Measurements from ENCODE around the gene TFG.

The TFG gene

GRCh38 chr3:100796556-100796955 lies 87.3 kb downstream of the TFG start:
- FAIRE-seq (no peak), DNase-seq (ENCODE audit: insufficient read length, low spot score) (no peak)

GRCh38 chr3:100798012-100798411 lies 88.7 kb downstream of the TFG start:
- DNase-seq (ENCODE audit: insufficient read length, low spot score) (no peak), FAIRE-seq (no peak)

More at GRCh38 chr3:100796556-100796955, 87.3 kb downstream of the TFG start:
- TF ChIP-seq CTCF (IDR thresholded peaks at IDR 0.05; ENCODE audit: insufficient read depth, missing control alignments) = peak; percentile 50

More at GRCh38 chr3:100798012-100798411, 88.7 kb downstream of the TFG start:
- no peak for TF ChIP-seq CTCF (IDR thresholded peaks at IDR 0.05; ENCODE audit: insufficient read depth, missing control alignments)

All from D721Med (cell line).